HepG2 (cell line): ENCODE data around the gene ARGLU1. TPM values are rescaled to one million over a fixed set of nuclear protein-coding genes. Genes with fewer than 3 reads are reported as not detected.
A peak's percentile ranks its signal among the peaks of the same experiment; 100 is the strongest.

ENCODE experiments used
- ATF7-NPFF ChIP-seq: sonication (generic); formaldehyde crosslinking; IDR thresholded peaks from 2 replicates; pipeline ENCODE4 v1.8.1; 2023; ENCODE audit warnings: mild to moderate bottlenecking, low read depth, missing genetic modification reagents, moderate library complexity
- DR1 ChIP-seq: sonication (generic); formaldehyde crosslinking; IDR thresholded peaks from 2 replicates; pipeline ENCODE4 v1.8.0; 2021; ENCODE audit warnings: mild to moderate bottlenecking, missing genetic modification reagents, inconsistent platforms
- EHMT2 ChIP-seq: fragments of 200-600 bp; sonication (generic); IDR thresholded peaks from 2 replicates; pipeline ENCODE4 v1.7.0; 2017; ENCODE audit warnings: antibody characterized with exemption, low read depth, low read length, borderline replicate concordance
- FIP1L1 ChIP-seq: fragments of 200-400 bp; formaldehyde crosslinking; IDR thresholded peaks from 2 replicates; pipeline ENCODE4 v1.6.1; 2018; ENCODE audit warnings: low read depth, mild to moderate bottlenecking, low read length, moderate library complexity, borderline replicate concordance; ENCODE audit not compliant: insufficient read depth
- IKZF4 ChIP-seq: sonication (generic); formaldehyde crosslinking; IDR thresholded peaks from 2 replicates; pipeline ENCODE4 v1.5.1; 2020; ENCODE audit warnings: borderline replicate concordance, mild to moderate bottlenecking, low read depth, missing genetic modification reagents; ENCODE audit errors: not compliant biosample characterization
- JUN ChIP-seq: sonication (generic); formaldehyde crosslinking; IDR thresholded peaks from 2 replicates; pipeline ENCODE4 v1.4.0; 2020; ENCODE audit warnings: mild to moderate bottlenecking, missing genetic modification reagents
- NBN ChIP-seq: fragments of 450-650 bp; conservative IDR thresholded peaks from 2 replicates; pipeline ENCODE4 v1.6.1; 2017
- SP140L ChIP-seq: sonication (generic); formaldehyde crosslinking; IDR thresholded peaks from 2 replicates; pipeline ENCODE4 v1.4.0; 2020; ENCODE audit warnings: missing genetic modification reagents, borderline replicate concordance
- ZNF235 ChIP-seq: sonication (generic); formaldehyde crosslinking; IDR thresholded peaks from 2 replicates; pipeline ENCODE4 v1.8.1; 2023; ENCODE audit warnings: mild to moderate bottlenecking, missing genetic modification reagents, borderline replicate concordance
- ZNF253 ChIP-seq: sonication (generic); formaldehyde crosslinking; IDR thresholded peaks from 2 replicates; pipeline ENCODE4 v1.8.0; 2022; ENCODE audit warnings: mild to moderate bottlenecking, missing genetic modification reagents, borderline replicate concordance
- ZNF331 ChIP-seq: sonication (generic); formaldehyde crosslinking; IDR thresholded peaks from 2 replicates; pipeline ENCODE4 v1.4.0; 2020; ENCODE audit warnings: missing genetic modification reagents
- ZNF569 ChIP-seq: sonication (generic); formaldehyde crosslinking; IDR thresholded peaks from 2 replicates; pipeline ENCODE4 v1.5.0; 2020; ENCODE audit warnings: mild to moderate bottlenecking, missing genetic modification reagents, moderate library complexity, borderline replicate concordance
- ZSCAN22 ChIP-seq: sonication (generic); formaldehyde crosslinking; IDR thresholded peaks from 2 replicates; pipeline ENCODE4 v1.4.0; 2020; ENCODE audit warnings: mild to moderate bottlenecking, missing genetic modification reagents
- ZSCAN9 ChIP-seq: IDR thresholded peaks from 2 replicates; pipeline ENCODE4 v1.6.1; 2016; ENCODE audit warnings: borderline replicate concordance
- polyA plus RNA-seq, 8 experiments: library from polyadenylated mRNA; depleted of rRNA in 3 of 8; stranded (reverse) in 7 of 8; unstranded in 1 of 8; fragments of >200 nt; fragmentation: Illumina TruSeq in 4 of 8; extraction: Trizol in 4 of 8; gene quantifications; 2 replicates each; pipeline versions ENCODE4 v1.2.1 to v1.2.3, GENCODE V29; 2011 to 2016; ENCODE audit warnings: low read depth in 4 of 8, missing spikeins in 1 of 8, mixed read lengths in 1 of 8; ENCODE audit not compliant: insufficient read depth in 1 of 8
- total RNA-seq, 5 experiments: library from RNA; depleted of rRNA; stranded (reverse); fragments of >200 nt; fragmentation: Illumina TruSeq; extraction: Trizol; gene quantifications; 2 replicates each; pipeline ENCODE4 v1.2.3, GENCODE V29; 2016; ENCODE audit warnings: low read depth in 1 of 5
- TF ChIP-seq, protein P1 (sequence below): sonication (generic); formaldehyde crosslinking; IDR thresholded peaks from 2 replicates; pipeline ENCODE4 v1.5.0; 2020; ENCODE audit warnings: missing genetic modification reagents
- TF ChIP-seq, protein P2 (sequence below): sonication (generic); formaldehyde crosslinking; IDR thresholded peaks from 2 replicates; pipeline ENCODE4 v1.5.1; 2020; ENCODE audit warnings: mild to moderate bottlenecking, missing genetic modification reagents, borderline replicate concordance
- TF ChIP-seq, protein P3 (sequence below): sonication (generic); formaldehyde crosslinking; IDR thresholded peaks from 2 replicates; pipeline ENCODE4 v1.5.1; 2020; ENCODE audit warnings: mild to moderate bottlenecking, missing genetic modification reagents
- TF ChIP-seq, protein P4 (sequence below): sonication (generic); formaldehyde crosslinking; IDR thresholded peaks from 2 replicates; pipeline ENCODE4 v1.8.1; 2023; ENCODE audit warnings: mild to moderate bottlenecking, missing genetic modification reagents
- TF ChIP-seq, protein P5 (sequence below): sonication (generic); formaldehyde crosslinking; conservative IDR thresholded peaks from 2 replicates; pipeline ENCODE4 v1.4.0; 2020; ENCODE audit warnings: missing genetic modification reagents

Gene ARGLU1
- total and polyA plus RNA-seq, 2 of the 13 experiments (the other 11 are each of a cell fraction or from before 2014, with no cell fraction given), result 47.1 to 70.6 TPM

DNA sequence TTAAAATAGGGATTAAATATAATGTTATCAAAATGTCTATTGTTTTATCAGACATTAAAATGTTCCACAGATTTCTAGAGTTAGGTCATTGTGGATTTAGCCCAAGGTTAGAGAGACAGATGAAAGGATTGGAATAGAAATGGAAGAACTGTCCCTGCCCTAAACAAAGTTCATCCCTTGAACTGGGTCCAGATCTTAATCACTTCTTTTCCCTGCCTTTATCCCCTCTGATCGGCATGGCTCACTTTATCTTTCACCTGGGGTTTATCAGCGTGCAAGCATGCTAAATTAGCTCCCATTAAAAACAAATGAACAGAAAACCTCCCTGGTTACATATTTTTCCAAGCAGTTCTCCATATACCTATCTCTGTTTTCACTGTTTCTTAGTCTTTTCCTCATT is 23.4 kb upstream of the ARGLU1 start (continued):
- TF ChIP-seq, protein P1, sequence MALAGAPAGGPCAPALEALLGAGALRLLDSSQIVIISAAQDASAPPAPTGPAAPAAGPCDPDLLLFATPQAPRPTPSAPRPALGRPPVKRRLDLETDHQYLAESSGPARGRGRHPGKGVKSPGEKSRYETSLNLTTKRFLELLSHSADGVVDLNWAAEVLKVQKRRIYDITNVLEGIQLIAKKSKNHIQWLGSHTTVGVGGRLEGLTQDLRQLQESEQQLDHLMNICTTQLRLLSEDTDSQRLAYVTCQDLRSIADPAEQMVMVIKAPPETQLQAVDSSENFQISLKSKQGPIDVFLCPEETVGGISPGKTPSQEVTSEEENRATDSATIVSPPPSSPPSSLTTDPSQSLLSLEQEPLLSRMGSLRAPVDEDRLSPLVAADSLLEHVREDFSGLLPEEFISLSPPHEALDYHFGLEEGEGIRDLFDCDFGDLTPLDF, result no peak
- TF ChIP-seq ZNF253 (CRISPR knock-in tag), result no peak
- no peak for TF ChIP-seq SP140L (CRISPR knock-in tag)
- TF ChIP-seq, protein P2, sequence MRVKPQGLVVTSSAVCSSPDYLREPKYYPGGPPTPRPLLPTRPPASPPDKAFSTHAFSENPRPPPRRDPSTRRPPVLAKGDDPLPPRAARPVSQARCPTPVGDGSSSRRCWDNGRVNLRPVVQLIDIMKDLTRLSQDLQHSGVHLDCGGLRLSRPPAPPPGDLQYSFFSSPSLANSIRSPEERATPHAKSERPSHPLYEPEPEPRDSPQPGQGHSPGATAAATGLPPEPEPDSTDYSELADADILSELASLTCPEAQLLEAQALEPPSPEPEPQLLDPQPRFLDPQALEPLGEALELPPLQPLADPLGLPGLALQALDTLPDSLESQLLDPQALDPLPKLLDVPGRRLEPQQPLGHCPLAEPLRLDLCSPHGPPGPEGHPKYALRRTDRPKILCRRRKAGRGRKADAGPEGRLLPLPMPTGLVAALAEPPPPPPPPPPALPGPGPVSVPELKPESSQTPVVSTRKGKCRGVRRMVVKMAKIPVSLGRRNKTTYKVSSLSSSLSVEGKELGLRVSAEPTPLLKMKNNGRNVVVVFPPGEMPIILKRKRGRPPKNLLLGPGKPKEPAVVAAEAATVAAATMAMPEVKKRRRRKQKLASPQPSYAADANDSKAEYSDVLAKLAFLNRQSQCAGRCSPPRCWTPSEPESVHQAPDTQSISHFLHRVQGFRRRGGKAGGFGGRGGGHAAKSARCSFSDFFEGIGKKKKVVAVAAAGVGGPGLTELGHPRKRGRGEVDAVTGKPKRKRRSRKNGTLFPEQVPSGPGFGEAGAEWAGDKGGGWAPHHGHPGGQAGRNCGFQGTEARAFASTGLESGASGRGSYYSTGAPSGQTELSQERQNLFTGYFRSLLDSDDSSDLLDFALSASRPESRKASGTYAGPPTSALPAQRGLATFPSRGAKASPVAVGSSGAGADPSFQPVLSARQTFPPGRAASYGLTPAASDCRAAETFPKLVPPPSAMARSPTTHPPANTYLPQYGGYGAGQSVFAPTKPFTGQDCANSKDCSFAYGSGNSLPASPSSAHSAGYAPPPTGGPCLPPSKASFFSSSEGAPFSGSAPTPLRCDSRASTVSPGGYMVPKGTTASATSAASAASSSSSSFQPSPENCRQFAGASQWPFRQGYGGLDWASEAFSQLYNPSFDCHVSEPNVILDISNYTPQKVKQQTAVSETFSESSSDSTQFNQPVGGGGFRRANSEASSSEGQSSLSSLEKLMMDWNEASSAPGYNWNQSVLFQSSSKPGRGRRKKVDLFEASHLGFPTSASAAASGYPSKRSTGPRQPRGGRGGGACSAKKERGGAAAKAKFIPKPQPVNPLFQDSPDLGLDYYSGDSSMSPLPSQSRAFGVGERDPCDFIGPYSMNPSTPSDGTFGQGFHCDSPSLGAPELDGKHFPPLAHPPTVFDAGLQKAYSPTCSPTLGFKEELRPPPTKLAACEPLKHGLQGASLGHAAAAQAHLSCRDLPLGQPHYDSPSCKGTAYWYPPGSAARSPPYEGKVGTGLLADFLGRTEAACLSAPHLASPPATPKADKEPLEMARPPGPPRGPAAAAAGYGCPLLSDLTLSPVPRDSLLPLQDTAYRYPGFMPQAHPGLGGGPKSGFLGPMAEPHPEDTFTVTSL, result peak; percentile 78; the same call in 1 of the 2 replicates
- TF ChIP-seq ZNF235 (CRISPR knock-in tag), result no peak
- no peak for TF ChIP-seq ZNF569 (CRISPR knock-in tag)
- TF ChIP-seq, protein P3, sequence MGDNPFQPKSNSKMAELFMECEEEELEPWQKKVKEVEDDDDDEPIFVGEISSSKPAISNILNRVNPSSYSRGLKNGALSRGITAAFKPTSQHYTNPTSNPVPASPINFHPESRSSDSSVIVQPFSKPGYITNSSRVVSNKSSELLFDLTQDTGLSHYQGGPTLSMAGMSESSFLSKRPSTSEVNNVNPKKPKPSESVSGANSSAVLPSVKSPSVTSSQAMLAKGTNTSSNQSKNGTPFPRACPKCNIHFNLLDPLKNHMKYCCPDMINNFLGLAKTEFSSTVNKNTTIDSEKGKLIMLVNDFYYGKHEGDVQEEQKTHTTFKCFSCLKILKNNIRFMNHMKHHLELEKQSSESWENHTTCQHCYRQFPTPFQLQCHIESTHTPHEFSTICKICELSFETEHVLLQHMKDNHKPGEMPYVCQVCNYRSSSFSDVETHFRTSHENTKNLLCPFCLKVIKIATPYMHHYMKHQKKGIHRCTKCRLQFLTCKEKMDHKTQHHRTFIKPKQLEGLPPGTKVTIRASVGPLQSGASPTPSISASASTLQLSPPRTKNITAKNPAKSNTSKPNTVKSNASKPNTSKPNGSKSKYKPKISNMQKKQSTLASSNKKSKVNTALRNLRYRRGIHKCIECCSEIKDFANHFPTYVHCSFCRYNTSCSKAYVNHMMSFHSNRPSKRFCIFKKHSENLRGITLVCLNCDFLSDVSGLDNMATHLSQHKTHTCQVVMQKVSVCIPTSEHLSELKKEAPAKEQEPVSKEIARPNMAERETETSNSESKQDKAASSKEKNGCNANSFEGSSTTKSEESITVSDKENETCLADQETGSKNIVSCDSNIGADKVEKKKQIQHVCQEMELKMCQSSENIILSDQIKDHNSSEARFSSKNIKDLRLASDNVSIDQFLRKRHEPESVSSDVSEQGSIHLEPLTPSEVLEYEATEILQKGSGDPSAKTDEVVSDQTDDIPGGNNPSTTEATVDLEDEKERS (CRISPR knock-in tag), result no peak
- TF ChIP-seq, protein P4, sequence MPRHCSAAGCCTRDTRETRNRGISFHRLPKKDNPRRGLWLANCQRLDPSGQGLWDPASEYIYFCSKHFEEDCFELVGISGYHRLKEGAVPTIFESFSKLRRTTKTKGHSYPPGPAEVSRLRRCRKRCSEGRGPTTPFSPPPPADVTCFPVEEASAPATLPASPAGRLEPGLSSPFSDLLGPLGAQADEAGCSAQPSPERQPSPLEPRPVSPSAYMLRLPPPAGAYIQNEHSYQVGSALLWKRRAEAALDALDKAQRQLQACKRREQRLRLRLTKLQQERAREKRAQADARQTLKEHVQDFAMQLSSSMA (CRISPR knock-in tag), result no peak
- TF ChIP-seq EHMT2, result no peak; the same call in 1 of the 2 replicates
- TF ChIP-seq, protein P5, sequence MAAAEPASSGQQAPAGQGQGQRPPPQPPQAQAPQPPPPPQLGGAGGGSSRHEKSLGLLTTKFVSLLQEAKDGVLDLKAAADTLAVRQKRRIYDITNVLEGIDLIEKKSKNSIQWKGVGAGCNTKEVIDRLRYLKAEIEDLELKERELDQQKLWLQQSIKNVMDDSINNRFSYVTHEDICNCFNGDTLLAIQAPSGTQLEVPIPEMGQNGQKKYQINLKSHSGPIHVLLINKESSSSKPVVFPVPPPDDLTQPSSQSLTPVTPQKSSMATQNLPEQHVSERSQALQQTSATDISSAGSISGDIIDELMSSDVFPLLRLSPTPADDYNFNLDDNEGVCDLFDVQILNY, result no peak
- TF ChIP-seq NBN, result no peak
- TF ChIP-seq DR1 (CRISPR knock-in tag), result no peak
- no peak for TF ChIP-seq ATF7-NPFF (CRISPR knock-in tag)
- no peak for TF ChIP-seq ZSCAN22 (CRISPR knock-in tag)
- peak; percentile 42; the same call in 1 of the 2 replicates for TF ChIP-seq JUN
- TF ChIP-seq IKZF4 (CRISPR knock-in tag), result no peak
- no peak for TF ChIP-seq ZNF331
- TF ChIP-seq FIP1L1, result no peak
- no peak for TF ChIP-seq ZSCAN9 (CRISPR knock-in tag)
